GDM1 (cell line): ENCODE results near the gene TSPAN33.
"Not testable (repeated sequence)": the region's sequence is repeated elsewhere in the genome, so short reads cannot be mapped to it uniquely, and the experiment has no call there.

Source experiments
- DNase-seq: peaks from one replicate; lab custom pipeline; 2025; lab: John Stamatoyannopoulos, UW

TSPAN33 gene

DNA sequence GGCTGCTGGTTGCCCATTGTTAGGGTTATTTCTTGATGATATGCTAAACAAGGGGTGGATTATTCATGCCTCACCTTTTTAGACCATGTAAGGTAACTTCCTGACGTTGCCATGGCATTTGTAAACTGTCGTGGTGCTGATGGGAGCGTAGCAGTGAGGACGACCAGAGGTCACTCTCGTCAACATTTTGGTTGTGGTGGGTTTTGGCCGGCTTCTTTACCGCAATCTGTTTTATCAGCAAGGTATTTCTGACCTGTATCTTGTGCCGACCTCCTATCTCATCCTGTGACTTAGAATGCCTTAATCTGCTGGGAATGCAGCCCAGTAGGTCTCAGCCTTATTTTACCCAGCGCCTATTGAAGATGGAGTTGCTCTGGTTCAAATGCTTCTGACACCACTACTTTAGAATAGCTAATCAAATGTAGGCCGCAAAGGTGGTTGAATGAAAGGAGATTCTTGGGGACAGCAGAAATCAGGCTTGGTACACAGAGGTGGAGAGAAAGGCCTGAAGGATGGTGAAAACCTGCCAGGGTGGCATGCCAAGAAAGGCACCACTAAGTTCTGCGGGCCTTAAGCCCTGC, 26.0 kb downstream of the TSPAN33 start:
- no peak for DNase-seq

DNA sequence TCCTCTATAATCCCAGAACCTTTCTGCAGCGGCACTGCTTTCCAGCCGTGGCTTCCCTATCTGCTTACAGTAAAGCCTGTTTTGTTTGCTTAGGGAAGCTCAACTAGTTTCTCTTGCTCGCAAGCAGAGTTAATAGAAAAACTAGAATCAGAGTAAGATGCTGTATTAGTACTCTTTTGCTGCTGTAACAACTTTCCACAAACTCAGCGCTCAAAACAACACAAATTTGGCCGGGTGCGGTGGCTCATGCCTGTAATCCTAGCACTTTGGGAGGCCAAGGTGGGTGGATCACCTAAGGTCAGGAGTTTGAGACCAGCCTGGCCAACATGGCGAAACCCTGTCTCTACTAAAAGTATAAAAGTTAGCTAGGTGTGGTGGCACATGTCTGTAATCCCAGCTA, 29.4 kb downstream of the TSPAN33 start:
- DNase-seq = not testable (repeated sequence)

DNA sequence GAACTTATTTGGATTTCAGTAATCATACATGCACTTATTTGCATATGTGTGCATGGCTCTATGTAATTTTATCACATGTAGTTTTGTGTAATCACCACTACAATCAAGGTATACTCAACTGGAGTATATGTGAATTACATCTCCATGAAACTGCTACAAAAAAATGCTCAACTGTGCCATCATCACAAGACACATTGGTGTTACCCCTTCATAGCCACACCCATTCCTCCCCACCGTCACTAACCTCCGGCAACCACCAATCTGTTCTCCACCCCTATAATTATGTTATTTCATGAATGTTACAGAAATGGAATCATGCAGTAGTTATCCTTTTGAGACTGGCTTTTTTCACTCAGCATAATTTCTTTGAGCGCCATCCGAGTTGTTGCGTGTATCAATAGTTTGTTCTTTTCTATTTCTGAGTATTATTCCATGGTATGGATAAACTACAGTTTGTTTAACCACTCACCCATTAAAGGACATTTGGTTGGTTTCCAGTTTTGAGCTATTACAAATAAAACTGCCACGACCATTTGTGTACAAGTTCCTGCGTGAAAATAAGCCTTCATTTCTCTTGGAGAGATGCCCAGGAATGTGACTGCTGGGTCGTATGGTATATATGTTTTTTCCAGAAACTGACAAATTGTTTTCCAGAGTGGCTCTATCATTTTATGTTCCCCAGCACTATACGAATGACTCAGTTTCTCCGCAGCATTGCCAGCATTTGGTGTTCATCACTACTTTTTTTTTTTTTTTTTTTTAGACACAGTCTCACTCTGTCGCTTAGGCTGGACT, 32.6 kb downstream of the TSPAN33 start:
- DNase-seq = no peak

DNA sequence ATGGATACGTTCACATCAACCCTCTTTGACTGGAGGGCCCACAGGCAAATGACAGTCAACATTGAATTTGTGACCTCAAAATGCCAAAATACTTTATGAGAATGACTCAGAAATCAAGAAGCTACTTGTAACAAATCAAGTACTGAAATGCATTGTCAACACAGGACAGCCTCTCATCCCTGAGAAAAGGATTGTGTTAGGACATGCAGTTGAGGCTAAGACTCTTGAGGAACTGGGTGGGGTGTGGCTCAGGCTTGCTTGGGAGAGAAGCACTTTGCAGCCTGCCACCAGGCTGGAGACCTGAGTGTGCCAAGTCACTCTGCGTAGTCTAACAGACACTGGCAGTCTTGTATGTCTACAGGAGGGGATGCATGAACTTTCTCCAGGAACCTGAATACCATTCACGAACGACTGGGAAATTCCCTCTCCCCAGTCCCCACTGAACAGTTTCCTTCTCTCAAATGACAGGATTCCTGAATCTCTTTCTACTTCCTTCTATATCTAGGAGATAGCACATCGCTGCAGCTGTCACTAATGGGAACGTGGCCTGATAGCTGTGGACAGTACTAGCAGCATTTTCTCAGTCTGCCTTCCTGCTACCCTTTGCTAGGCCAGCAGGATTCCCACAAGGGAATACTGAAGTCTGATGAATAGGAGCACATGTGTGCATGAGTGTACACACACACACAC, 40.6 kb downstream of the TSPAN33 start:
- DNase-seq = no peak

DNA sequence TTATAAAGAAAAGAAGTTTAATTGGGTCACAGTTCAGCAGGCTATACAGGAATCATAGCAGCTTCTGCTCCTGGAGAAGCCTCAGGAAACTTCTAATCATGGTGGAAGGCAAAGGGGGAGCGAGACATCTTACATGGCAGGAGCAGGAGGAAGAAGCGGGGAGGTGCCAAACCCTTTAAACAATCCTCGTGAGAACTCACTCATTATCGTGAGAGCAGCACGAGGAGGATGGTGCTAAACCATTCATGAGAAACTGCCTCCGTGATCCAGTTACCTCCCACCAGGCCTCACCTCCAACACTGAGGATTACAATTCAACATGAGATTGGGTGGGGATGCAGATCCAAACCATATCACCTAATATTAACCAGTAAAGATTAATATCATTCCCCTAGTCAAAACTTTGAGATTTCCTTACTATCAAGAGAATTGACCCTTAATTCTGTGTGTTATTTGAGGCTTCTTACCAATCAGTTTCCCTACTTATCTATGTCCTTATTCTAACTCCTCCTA, 42.3 kb downstream of the TSPAN33 start:
- DNase-seq = no peak

DNA sequence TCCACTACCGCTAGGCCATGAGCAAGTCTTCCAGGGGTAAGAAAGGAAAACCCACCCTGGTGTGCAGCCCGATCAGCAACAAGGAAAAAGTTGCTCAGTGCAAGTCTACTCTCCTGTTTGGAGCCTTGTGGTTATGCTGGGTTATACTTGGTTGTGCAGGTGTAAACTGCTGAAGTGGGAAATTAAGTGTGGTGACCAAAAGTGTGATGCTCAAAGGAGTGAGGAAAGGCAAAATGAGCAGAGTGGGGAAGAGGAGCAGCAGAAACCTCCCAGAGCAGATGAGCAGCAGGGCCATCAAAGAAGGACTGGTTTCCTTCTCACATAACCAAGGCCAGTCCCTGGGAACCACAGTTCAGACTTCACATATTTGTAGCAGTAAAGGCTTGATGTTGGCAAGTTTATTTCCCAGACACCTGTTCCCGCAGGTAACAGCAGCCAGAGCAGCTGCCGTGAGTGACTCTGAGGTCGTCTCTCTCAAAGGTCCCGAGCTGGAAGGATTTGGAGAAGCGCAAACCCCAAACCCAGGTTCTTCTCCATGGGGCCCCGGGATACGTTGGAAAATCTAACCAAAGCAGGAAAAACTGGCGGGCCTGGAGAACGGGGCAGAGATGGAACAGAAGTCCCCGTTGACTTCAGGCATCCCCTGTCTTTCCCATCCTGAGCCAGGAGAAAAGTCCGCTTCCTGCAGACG, 43.3 kb downstream of the TSPAN33 start:
- no peak for DNase-seq

DNA sequence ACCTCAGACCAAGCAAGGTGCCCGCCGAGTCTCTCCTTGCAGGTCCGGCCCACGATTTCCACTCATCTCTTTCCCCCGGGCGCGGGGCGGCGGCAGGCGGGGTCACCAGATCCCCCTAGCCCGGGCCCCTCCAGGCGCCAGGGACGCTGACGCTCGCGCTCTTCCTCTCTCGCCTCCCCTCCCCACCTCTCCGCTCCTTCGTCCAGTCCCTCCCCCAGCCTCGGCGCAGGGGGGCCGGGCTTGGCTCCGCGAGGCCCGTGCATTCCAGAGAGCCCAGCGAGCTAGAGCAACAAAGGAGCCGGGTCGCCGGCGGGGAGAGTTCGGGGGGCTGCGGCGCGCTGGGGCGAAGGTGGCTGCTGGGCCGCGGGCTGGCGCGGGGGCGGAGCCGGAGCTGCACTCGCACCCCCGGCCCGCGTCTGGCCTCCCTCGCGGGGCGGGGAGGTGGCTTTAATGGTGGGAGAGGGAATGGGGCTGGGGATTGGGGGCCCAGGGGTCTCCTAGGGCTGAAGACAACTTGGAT, 43.9 kb downstream of the TSPAN33 start, which contains the start of gene SMO:
Gene SMO (plus strand): TSS at position 262 of the 520 bp plus-strand sequence. CDS start 519 bp downstream, outside the sequence.
- DNase-seq = peak; percentile 27

DNA sequence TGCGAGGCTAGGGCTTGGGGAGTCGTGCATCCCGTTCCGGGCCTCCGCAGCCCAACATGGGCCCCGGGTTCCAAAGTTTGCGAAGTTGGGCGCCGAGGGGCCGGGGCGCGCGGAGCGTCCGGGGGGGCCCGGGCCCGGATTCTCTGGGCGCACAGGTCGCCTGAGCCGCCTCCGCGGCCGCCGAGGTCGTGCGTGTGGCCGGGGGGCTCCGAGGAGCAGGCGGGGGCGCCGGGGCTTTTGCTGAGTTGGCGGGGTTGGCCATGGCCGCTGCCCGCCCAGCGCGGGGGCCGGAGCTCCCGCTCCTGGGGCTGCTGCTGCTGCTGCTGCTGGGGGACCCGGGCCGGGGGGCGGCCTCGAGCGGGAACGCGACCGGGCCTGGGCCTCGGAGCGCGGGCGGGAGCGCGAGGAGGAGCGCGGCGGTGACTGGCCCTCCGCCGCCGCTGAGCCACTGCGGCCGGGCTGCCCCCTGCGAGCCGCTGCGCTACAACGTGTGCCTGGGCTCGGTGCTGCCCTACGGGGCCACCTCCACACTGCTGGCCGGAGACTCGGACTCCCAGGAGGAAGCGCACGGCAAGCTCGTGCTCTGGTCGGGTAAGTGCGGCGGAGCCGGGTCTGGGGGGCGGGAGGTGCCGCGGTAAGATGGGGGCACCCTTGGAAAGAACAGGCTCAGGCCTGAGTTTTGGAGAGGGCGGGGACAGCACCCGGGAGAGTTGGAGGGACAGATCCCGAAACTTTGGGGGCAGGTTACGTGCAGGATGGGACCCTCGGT, 44.6 kb downstream of the TSPAN33 start:
- DNase-seq = no peak

DNA sequence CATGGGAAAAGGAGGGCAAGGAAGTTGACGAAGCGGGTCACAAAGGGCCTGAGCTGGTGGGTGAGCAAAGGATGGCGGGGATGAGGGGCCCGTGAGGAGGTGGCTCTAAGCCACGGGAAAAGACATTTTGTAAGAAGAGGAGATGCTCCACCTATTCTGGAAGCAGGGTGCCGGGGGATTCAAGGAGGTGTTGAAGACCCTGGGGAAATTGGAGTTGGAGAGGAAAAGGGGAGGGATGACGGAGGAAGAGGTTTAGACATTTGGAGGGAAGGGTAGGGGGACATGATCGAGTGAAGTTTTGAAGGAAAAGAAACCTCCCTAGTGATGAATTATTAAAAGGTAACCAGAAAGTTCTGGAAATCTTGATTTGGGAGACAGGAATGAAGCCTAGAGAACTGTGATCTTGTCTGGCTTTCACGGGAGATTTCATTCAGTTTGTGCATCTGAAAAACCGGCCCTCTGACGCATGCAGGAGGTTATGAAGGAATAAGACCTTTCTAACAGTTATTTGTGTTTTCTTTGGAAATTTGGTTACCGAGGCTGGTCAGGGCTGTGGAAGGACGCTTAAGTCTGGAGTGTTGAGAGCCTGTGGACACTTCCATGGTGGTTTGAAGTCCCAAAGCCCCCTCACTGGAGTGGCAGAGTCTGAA, 45.3 kb downstream of the TSPAN33 start:
- DNase-seq = no peak

DNA sequence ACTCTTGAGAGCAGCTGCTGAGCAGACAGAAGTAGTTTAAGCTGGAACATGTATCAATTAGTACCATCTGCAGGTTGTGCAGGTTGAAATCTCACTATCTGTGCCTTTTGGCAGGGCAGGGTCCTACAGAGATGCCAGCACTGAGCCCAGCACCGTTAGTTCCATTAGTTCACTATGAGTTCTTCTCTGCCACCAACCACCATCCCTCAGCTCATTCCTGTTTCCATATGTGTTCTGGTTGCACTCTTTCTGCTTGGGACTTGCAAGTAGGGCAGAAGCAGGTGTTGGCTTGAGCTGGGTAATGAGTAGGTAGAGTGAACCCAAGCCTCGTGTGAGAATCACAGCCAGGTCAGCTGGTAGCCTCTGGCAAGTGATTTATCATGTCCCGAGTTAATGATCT, 46.8 kb downstream of the TSPAN33 start:
- DNase-seq = no peak

DNA sequence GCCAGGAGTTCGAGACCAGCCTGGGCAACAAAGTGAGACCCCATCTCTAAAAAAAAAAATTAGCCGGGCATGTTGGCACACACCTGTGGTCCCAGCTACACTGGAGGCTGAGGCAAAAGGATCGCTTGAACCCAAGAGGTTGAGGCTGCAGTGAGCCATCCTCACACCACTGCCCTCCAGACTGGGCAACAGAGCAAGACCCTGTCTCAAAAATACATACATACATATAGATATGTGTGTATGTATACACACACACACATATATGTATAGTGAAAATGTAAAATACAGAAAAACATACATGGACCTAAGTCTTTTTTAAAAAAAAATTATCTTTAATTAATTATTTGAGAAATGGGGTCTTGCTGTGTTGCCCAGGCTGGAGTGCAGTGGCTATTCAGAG, 49.4 kb downstream of the TSPAN33 start:
- no peak for DNase-seq

DNA sequence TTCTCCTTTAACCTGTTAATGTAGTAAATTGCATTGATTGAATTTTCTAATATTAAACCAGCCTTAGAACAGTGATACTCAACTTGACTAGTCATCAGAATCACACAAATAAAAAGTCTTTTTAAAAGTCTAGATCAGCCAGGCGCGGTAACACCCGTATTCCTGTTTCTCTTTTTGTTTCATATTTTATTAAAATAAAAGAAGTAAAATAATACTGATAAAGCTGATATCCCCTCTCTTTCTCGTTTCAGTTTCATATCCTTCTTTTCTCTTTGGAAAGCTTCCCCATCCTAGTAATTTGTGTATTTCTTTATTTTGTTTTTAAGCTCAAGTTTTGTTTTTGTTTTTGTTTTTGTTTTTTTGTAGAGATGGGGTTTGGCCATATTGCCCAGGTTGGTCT, 53.3 kb downstream of the TSPAN33 start:
- no peak for DNase-seq

DNA sequence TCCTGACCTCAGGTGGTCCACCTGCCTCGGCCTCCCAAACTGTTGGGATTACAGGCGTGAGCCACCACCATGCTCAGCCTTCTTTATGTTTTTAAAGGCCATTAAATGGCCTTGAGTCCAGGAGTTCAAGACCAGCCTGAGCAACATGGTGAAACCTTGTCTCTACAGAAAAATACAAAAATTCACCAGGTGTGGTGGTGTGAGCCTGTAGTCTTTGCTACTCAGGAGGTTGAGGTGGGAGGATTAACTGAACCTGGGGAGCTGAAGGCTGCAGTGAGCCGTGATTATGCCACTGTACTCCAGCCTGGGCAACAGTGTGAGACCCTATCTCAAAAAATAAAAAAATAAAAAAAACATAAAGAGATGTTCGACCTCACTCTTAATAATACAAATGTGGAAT, 54.9 kb downstream of the TSPAN33 start:
- no peak for DNase-seq

DNA sequence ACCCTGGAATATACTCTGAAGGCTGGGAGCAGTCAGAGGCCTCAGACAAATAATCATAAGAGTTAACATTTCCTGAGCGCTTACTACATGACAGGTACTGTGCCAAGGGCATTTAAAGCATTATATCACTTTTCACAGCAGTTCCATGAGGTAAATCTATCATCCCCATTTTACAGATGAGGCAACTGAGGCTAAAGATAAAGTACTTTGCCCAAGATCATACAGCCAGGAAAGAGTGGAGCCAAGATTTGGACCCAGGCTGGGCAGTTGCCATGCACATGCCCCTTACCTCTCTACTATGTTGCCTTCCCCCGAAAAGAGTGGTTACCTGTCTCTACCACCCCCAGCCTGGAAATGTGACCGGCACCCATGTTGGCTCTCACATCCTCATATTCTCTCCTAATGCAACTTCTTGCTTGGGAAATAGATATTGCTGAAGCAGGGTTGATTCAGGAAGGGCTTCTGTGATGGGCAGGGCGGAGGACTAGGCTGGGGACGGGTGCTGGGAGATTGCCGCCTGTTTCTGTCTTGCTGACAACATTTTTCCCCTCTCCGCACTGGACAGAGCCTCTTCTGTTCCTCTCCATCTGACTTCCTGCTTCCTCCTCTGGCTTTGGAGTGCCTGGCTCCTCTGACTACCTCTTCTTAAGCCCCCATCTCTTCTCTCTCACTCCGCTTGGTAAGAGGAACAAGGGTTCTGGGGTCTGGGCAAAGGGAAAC, 57.7 kb downstream of the TSPAN33 start:
- no peak for DNase-seq

DNA sequence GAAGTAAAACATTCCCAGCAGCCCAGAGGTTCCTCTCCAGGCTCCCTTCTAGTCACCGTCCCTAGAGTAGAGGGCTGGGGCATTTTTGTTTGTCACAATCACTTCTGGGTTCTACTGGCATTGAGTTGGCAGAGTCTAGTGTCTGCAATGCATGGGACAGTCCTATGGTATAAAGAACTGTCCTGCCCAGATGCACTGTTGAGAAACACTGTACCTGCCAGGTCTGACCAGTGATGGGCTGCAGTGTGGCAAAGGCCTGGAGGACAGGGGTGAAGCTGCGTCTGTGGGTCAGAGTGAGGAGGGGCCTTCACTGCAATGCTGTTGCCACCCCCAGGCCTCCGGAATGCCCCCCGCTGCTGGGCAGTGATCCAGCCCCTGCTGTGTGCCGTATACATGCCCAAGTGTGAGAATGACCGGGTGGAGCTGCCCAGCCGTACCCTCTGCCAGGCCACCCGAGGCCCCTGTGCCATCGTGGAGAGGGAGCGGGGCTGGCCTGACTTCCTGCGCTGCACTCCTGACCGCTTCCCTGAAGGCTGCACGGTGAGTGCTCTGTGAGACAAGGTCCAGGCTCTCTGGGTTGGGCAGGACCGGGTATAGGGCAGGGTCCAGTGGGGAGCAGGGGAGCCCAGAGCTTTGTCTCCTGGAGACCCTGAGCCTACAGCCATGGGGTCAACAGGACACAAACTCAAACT, 58.7 kb downstream of the TSPAN33 start:
- DNase-seq = no peak

DNA sequence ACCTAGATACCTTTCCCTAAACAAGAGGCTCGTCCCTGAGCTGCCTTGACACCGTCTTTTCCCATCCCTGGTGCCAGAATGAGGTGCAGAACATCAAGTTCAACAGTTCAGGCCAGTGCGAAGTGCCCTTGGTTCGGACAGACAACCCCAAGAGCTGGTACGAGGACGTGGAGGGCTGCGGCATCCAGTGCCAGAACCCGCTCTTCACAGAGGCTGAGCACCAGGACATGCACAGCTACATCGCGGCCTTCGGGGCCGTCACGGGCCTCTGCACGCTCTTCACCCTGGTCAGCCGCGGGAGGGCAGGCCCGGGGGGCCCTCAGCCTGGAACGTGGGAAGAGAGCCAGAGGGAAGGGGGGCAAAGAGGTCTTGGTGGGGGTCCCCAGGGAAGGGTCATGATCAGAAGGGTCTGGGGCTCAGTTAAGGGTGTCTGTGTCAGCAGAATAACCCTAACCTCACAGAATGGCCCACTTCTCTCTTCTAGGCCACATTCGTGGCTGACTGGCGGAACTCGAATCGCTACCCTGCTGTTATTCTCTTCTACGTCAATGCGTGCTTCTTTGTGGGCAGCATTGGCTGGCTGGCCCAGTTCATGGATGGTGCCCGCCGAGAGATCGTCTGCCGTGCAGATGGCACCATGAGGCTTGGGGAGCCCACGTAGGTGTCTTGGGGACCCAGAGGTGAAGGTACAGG, 60.8 kb downstream of the TSPAN33 start:
- DNase-seq = no peak

DNA sequence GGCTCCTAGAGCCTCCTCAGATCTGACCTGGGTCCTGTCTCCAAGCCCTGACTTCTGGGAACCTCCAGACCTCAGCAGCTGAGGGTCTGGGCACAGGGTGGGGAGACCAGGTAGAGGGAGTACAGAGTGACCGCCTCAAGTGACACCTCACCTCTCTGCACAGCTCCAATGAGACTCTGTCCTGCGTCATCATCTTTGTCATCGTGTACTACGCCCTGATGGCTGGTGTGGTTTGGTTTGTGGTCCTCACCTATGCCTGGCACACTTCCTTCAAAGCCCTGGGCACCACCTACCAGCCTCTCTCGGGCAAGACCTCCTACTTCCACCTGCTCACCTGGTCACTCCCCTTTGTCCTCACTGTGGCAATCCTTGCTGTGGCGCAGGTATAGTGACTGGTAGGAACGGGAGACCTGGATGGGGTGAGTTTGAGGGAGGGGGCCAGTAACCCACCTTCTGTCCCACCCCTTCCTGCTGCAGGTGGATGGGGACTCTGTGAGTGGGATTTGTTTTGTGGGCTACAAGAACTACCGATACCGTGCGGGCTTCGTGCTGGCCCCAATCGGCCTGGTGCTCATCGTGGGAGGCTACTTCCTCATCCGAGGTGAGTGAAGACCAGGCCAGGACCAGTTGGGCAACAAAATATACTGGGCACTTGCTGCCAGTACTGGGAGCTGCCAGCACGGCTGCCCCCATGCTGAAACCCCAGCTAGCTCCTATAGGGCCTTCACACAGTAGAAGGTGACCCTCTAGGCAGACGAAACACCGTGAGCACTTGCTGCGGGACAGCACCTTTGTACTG, 61.7 kb downstream of the TSPAN33 start:
- DNase-seq = no peak

DNA sequence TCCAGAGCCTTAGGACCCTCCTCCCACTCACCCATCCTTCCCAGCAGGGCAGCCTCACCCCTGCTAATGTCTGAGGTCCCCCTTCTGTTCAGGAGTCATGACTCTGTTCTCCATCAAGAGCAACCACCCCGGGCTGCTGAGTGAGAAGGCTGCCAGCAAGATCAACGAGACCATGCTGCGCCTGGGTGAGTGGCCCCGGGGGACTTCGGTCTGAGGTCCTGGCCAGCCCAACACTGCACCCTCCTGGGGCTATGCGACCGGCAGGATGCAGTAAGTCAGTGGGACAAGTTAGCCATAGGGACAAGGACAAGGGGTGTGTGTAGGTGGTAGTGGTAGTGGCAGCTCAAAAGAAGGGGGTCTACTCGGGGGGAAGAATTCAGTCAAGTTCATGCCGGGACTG, 64.2 kb downstream of the TSPAN33 start:
- DNase-seq = no peak
